ENCODE data around the gene PWWP2B. TPM values are rescaled to one million over a fixed set of nuclear protein-coding genes. Genes with fewer than 3 reads are reported as not detected.

Gene PWWP2B
- total RNA-seq, 2 donors from 2014 or later = 33.8 to 61.0 TPM

GRCh38 chr10:132421847-132422751 is 25.1 kb downstream of the PWWP2B start:
- Histone ChIP-seq H3K27me3 (no peaks in the 10 kb centered on the region), H3K27ac (peak overlapping the region; percentile 87), H3K9ac (ENCODE audit: low read depth in 2 of 2, low read length in 2 of 2) (peak overlapping the region; percentile 84 to 93), H3K4me3 (no peak overlapping the region), H3K4me1 (peaks cover 39% of the 10 kb centered on the region), H3K36me3 (no peaks in the 10 kb centered on the region), H3K9me3 (no peaks in the 10 kb centered on the region)
- TF ChIP-seq, protein P1, sequence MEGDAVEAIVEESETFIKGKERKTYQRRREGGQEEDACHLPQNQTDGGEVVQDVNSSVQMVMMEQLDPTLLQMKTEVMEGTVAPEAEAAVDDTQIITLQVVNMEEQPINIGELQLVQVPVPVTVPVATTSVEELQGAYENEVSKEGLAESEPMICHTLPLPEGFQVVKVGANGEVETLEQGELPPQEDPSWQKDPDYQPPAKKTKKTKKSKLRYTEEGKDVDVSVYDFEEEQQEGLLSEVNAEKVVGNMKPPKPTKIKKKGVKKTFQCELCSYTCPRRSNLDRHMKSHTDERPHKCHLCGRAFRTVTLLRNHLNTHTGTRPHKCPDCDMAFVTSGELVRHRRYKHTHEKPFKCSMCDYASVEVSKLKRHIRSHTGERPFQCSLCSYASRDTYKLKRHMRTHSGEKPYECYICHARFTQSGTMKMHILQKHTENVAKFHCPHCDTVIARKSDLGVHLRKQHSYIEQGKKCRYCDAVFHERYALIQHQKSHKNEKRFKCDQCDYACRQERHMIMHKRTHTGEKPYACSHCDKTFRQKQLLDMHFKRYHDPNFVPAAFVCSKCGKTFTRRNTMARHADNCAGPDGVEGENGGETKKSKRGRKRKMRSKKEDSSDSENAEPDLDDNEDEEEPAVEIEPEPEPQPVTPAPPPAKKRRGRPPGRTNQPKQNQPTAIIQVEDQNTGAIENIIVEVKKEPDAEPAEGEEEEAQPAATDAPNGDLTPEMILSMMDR (IDR thresholded peaks at IDR 0.05) = no peak
- DNase-seq = no peak
- intact Hi-C loops (cut with DNase I) = no loop called here

GRCh38 chr10:132422903-132423825 is 26.2 kb downstream of the PWWP2B start:
- TF ChIP-seq, protein P1 (IDR thresholded peaks at IDR 0.05) = no peak
- intact Hi-C loops (cut with DNase I) = no loop called here
- Histone ChIP-seq H3K9ac (ENCODE audit: low read depth in 2 of 2, low read length in 2 of 2) (no peak overlapping the region), H3K4me1 (peaks cover 29% of the 10 kb centered on the region), H3K27me3 (no peaks in the 10 kb centered on the region), H3K9me3 (no peaks in the 10 kb centered on the region), H3K4me3 (no peak overlapping the region), H3K27ac (no peak overlapping the region), H3K36me3 (no peaks in the 10 kb centered on the region)
- no peak for DNase-seq

- Histone ChIP-seq H3K9me3 (no peaks in the 10 kb centered on the region), H3K9ac (ENCODE audit: low read depth in 2 of 2, low read length in 2 of 2) (no peak overlapping the region), H3K27ac (no peak overlapping the region), H3K4me3 (no peak overlapping the region), H3K27me3 (no peaks in the 10 kb centered on the region), H3K36me3 (no peaks in the 10 kb centered on the region), H3K4me1 (peaks cover 21% of the 10 kb centered on the region)
- intact Hi-C loops (cut with DNase I) = no loop called here
- TF ChIP-seq, protein P1 (IDR thresholded peaks at IDR 0.05) = no peak
- DNase-seq = no peak
These were observed 27.2 kb downstream of the PWWP2B start for GRCh38 chr10:132423966-132424861.

DNA sequence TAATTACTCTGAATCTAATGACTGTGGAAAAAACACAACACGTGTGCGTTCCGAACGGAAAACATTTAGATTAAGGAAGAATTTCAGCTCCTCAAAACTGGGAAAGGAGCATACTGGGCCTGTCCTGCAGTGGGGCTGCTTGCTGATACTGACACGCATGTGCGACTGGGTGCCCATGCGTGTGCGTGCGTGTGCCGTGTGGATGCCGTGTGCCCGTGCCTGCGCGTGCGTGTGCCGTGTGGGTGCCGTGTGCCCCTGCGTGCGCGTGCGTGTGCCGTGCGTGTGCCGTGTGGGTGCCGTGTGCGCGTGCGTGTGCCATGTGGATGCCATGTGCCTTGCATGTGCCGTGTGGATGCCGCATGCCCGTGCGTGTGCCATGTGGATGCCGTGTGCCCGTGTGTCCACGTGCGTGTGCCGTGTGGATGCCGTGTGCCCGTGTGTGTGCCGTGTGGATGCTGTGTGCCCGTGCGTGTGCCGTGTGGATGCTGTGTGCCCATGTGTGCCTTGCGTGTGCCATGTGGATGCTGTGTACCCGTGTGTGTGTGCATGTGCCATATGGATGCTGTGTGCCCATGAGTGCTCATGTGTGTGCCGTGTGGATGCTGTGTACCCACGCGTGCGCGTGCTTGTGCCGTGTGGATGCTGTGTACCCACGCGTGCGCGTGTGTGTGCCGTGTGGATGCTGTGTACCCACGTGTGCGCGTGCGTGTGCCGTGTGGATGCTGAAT is 28.2 kb downstream of the PWWP2B start:
- no peak for DNase-seq
- TF ChIP-seq, protein P1 (IDR thresholded peaks at IDR 0.05) = no peak
- Histone ChIP-seq H3K4me1 (peaks cover 28% of the 10 kb centered on the region), H3K27ac (no peak overlapping the region), H3K9me3 (no peaks in the 10 kb centered on the region), H3K36me3 (no peaks in the 10 kb centered on the region), H3K27me3 (no peaks in the 10 kb centered on the region), H3K9ac (ENCODE audit: low read depth in 2 of 2, low read length in 2 of 2) (no peak overlapping the region), H3K4me3 (no peak overlapping the region)
- intact Hi-C loops (cut with DNase I) = no loop called here
